OCI-LY7 (cell line): ENCODE measurements around the gene OSBP2.

Source experiments
- EZH2phosphoT487 ChIP-seq: fragments of 200-600 bp; sonication (generic); IDR thresholded peaks from 2 replicates; pipeline ENCODE4 v1.6.1; 2018; ENCODE audit warnings: low read depth, borderline replicate concordance, mild to moderate bottlenecking, mixed run types, antibody characterized with exemption, low read length, moderate library complexity, mixed read lengths
- TF ChIP-seq, protein P1 (sequence below): fragments of 200-600 bp; sonication (generic); conservative IDR thresholded peaks from 2 replicates; pipeline ENCODE4 v1.5.1; 2014; ENCODE audit warnings: mild to moderate bottlenecking, antibody characterized with exemption, low read length, moderate library complexity, mixed read lengths

DNA sequence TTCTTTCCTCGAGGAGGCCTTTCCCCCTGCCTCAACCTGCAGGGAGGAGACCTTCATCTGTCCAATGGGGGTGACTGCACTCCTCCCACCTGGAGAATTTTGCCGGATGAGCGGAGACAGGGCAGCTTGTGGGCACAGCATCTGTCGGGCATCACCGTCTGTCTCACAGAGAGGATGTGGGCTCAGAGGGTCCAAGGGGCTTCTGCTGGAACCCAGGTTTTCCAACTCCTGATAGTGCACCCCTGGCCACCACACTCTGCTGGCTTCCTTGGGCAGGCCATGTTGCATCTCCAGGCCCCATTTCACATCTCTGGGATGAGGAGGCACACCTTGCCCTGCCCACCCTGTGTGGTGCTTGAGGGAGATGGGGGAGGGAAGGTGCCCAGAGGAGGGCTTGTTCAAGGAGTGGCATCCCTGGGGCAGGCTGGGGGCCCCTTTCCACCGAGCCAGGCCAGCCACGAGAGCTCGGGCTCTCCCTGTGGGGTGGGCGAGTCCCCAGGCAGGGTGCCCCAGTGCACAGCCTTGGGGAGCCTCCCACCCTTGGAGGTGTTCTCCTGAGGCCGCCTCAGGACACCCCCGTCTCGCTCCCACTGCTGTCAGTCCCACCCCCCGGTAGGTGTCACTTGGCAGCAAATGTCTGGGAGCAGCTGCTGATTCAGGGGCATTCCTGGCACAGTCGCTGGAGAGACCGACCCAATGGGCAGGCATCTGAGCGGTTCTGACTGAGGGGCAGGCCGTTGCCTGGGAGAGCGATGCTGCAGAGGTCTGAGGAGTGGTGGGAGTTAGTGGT lies 189.7 kb downstream of the OSBP2 start:
- TF ChIP-seq, protein P1, sequence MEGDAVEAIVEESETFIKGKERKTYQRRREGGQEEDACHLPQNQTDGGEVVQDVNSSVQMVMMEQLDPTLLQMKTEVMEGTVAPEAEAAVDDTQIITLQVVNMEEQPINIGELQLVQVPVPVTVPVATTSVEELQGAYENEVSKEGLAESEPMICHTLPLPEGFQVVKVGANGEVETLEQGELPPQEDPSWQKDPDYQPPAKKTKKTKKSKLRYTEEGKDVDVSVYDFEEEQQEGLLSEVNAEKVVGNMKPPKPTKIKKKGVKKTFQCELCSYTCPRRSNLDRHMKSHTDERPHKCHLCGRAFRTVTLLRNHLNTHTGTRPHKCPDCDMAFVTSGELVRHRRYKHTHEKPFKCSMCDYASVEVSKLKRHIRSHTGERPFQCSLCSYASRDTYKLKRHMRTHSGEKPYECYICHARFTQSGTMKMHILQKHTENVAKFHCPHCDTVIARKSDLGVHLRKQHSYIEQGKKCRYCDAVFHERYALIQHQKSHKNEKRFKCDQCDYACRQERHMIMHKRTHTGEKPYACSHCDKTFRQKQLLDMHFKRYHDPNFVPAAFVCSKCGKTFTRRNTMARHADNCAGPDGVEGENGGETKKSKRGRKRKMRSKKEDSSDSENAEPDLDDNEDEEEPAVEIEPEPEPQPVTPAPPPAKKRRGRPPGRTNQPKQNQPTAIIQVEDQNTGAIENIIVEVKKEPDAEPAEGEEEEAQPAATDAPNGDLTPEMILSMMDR, result no peak
- no peak for TF ChIP-seq EZH2phosphoT487
